K562 (cell line): Measurements from ENCODE around the gene SNIP1.

Experiments used
- ELF4 ChIP-seq: fragments of 450-650 bp; formaldehyde crosslinking; IDR thresholded peaks from 2 replicates; pipeline ENCODE4 v1.4.0; 2022; ENCODE audit warnings: missing genetic modification characterization
- EZH2 ChIP-seq: IDR thresholded peaks from 2 replicates; pipeline ENCODE4 v1.6.1; 2012; ENCODE audit warnings: low read depth, mild to moderate bottlenecking, inconsistent platforms, low read length, borderline replicate concordance
- HNRNPH1 ChIP-seq: fragments of 200-400 bp; formaldehyde crosslinking; optimal IDR thresholded peaks from 2 replicates; pipeline ENCODE3; 2017; ENCODE audit warnings: low read depth, mild to moderate bottlenecking, low read length, moderate library complexity
- MTA2 ChIP-seq: fragments of 450-650 bp; IDR thresholded peaks from 2 replicates; pipeline ENCODE4 v1.6.1; 2016; ENCODE audit warnings: low read depth
- MYNN ChIP-seq, 2 experiments: sonication (generic); formaldehyde crosslinking in 1 of 2; IDR thresholded peaks; 2 replicates each; pipeline versions ENCODE4 v1.5.0 to v1.6.1; 2016 to 2020; ENCODE audit warnings: antibody characterized with exemption in 1 of 2, missing genetic modification reagents in 1 of 2
- NCOA1 ChIP-seq: fragments of 450-650 bp; IDR thresholded peaks from 2 replicates; pipeline ENCODE4 v1.6.1; 2016; ENCODE audit warnings: low read depth
- RHOXF2B ChIP-seq: fragments of 250-450 bp; sonication (Bioruptor Pico); conservative IDR thresholded peaks from 2 replicates; pipeline ENCODE4 v1.5.1; 2021
- SMARCB1 ChIP-seq: IDR thresholded peaks from 2 replicates; pipeline ENCODE4 v1.6.1; 2011; ENCODE audit warnings: improper control_type of control experiment, low read depth; ENCODE audit not compliant: insufficient read length
- SP2 ChIP-seq: IDR thresholded peaks from 2 replicates; pipeline ENCODE4 v1.6.1; 2011; ENCODE audit warnings: mild to moderate bottlenecking, low read depth, low read length, moderate library complexity; ENCODE audit not compliant: poor library complexity, severe bottlenecking; ENCODE audit errors: extremely low read depth
- XRCC5 ChIP-seq: fragments of 200-400 bp; formaldehyde crosslinking; IDR thresholded peaks from 2 replicates; pipeline ENCODE4 v1.6.1; 2017; ENCODE audit warnings: low read depth, mild to moderate bottlenecking, low read length
- ZNF232 ChIP-seq: sonication (generic); formaldehyde crosslinking; IDR thresholded peaks from 2 replicates; pipeline ENCODE4 v1.8.0; 2022; ENCODE audit warnings: mild to moderate bottlenecking, missing genetic modification reagents
- TF ChIP-seq, protein P1 (sequence below), 3 experiments: IDR thresholded peaks in 2 of 3; conservative IDR thresholded peaks in 1 of 3; 2 replicates each; pipeline ENCODE4 v1.5.1; 2011 to 2012; ENCODE audit warnings: low read length in 3 of 3, mild to moderate bottlenecking in 3 of 3, control low read depth in 2 of 3, improper control_type of control experiment in 1 of 3, inconsistent platforms in 1 of 3, low read depth in 1 of 3, mixed read lengths in 1 of 3, moderate library complexity in 1 of 3; ENCODE audit not compliant: insufficient read depth in 2 of 3
- TF ChIP-seq, protein P2 (sequence below), 2 experiments: fragments of 450-650 bp; formaldehyde crosslinking in 1 of 2; IDR thresholded peaks; 2 replicates each; pipeline versions ENCODE4 v1.4.0 to v1.6.1; 2014 to 2020; ENCODE audit warnings: mild to moderate bottlenecking in 2 of 2, borderline replicate concordance in 1 of 2, low read depth in 1 of 2
- TF ChIP-seq, protein P3 (sequence below): sonication (generic); formaldehyde crosslinking; IDR thresholded peaks from 2 replicates; pipeline ENCODE4 v1.8.0; 2022; ENCODE audit warnings: mild to moderate bottlenecking, missing genetic modification reagents

DNA sequence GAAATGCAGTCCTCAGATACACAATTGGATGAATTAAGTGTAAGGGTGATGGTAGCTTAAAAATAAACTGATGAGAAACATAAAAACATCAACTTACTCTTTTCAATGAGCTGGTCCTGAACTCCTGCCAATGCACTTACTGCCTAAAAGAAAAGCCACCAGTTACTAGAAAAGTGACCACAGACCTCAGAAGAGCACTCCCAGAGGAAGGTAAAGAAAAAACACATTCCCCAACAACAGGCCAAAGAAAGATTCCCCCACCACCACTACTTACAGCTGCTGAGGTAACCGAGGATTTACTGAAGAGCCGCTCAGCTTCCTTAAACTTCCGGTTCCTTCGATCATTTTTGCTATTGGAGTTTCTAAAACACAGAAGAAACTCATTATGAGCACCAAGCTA, 44.9 kb downstream of the SNIP1 start:
- TF ChIP-seq SP2, result no peak
- TF ChIP-seq EZH2, result no peak
- TF ChIP-seq, protein P1, sequence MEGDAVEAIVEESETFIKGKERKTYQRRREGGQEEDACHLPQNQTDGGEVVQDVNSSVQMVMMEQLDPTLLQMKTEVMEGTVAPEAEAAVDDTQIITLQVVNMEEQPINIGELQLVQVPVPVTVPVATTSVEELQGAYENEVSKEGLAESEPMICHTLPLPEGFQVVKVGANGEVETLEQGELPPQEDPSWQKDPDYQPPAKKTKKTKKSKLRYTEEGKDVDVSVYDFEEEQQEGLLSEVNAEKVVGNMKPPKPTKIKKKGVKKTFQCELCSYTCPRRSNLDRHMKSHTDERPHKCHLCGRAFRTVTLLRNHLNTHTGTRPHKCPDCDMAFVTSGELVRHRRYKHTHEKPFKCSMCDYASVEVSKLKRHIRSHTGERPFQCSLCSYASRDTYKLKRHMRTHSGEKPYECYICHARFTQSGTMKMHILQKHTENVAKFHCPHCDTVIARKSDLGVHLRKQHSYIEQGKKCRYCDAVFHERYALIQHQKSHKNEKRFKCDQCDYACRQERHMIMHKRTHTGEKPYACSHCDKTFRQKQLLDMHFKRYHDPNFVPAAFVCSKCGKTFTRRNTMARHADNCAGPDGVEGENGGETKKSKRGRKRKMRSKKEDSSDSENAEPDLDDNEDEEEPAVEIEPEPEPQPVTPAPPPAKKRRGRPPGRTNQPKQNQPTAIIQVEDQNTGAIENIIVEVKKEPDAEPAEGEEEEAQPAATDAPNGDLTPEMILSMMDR (IDR thresholded peaks at IDR 0.05 in 2 of 3, conservative IDR thresholded peaks at IDR 0.05 in 1 of 3; ENCODE audit: insufficient read depth in 2 of 3, low read depth in 1 of 3, low read length in 3 of 3), result peak; percentile 28 to 39 (median 37); a peak in 2 of 6 replicates
- no peak for TF ChIP-seq XRCC5
- no peak for TF ChIP-seq ELF4 (CRISPR knock-in tag)
- no peak for TF ChIP-seq NCOA1
- TF ChIP-seq, protein P2, sequence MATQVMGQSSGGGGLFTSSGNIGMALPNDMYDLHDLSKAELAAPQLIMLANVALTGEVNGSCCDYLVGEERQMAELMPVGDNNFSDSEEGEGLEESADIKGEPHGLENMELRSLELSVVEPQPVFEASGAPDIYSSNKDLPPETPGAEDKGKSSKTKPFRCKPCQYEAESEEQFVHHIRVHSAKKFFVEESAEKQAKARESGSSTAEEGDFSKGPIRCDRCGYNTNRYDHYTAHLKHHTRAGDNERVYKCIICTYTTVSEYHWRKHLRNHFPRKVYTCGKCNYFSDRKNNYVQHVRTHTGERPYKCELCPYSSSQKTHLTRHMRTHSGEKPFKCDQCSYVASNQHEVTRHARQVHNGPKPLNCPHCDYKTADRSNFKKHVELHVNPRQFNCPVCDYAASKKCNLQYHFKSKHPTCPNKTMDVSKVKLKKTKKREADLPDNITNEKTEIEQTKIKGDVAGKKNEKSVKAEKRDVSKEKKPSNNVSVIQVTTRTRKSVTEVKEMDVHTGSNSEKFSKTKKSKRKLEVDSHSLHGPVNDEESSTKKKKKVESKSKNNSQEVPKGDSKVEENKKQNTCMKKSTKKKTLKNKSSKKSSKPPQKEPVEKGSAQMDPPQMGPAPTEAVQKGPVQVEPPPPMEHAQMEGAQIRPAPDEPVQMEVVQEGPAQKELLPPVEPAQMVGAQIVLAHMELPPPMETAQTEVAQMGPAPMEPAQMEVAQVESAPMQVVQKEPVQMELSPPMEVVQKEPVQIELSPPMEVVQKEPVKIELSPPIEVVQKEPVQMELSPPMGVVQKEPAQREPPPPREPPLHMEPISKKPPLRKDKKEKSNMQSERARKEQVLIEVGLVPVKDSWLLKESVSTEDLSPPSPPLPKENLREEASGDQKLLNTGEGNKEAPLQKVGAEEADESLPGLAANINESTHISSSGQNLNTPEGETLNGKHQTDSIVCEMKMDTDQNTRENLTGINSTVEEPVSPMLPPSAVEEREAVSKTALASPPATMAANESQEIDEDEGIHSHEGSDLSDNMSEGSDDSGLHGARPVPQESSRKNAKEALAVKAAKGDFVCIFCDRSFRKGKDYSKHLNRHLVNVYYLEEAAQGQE (IDR thresholded peaks at IDR 0.05; ENCODE audit: borderline replicate concordance), result no peak
- TF ChIP-seq, protein P2 (CRISPR knock-in tag; IDR thresholded peaks at IDR 0.05; ENCODE audit: low read depth), result no peak
- no peak for TF ChIP-seq RHOXF2B (CRISPR knock-in tag)
- no peak for TF ChIP-seq MTA2
- no peak for TF ChIP-seq HNRNPH1
- TF ChIP-seq, protein P3, sequence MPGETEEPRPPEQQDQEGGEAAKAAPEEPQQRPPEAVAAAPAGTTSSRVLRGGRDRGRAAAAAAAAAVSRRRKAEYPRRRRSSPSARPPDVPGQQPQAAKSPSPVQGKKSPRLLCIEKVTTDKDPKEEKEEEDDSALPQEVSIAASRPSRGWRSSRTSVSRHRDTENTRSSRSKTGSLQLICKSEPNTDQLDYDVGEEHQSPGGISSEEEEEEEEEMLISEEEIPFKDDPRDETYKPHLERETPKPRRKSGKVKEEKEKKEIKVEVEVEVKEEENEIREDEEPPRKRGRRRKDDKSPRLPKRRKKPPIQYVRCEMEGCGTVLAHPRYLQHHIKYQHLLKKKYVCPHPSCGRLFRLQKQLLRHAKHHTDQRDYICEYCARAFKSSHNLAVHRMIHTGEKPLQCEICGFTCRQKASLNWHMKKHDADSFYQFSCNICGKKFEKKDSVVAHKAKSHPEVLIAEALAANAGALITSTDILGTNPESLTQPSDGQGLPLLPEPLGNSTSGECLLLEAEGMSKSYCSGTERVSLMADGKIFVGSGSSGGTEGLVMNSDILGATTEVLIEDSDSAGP (CRISPR knock-in tag), result no peak
- no peak for TF ChIP-seq ZNF232 (CRISPR knock-in tag)
- no peak for TF ChIP-seq MYNN (IDR thresholded peaks at IDR 0.05)
- no peak for TF ChIP-seq MYNN (CRISPR knock-in tag; IDR thresholded peaks at IDR 0.05)
- TF ChIP-seq SMARCB1, result no peak
